H9 (cell line): ENCODE measurements around the gene LHX1. TPM values are rescaled to one million over a fixed set of nuclear protein-coding genes. Genes with fewer than 3 reads are reported as not detected.
A peak's percentile ranks its signal among the peaks of the same experiment; 100 is the strongest.

ENCODE experiments used
- DNase-seq: peaks from one replicate; pipeline ENCODE4 v3.0.0-alpha.2; 2017
- H2AFZ ChIP-seq: one replicate; pipeline ENCODE4 v1.6.1; 2013; ENCODE audit warnings: mild to moderate bottlenecking, low read length, control low read depth, moderate library complexity
- H2AK5ac ChIP-seq: 2 replicates; pipeline ENCODE4 v1.6.1; 2013; ENCODE audit warnings: low read length, control low read depth, mixed read lengths; ENCODE audit not compliant: insufficient read length
- H2BK120ac ChIP-seq: one replicate; pipeline ENCODE4 v1.6.1; 2013; ENCODE audit warnings: low read depth, mild to moderate bottlenecking, low read length, control low read depth, inconsistent platforms; ENCODE audit not compliant: poor library complexity, severe bottlenecking
- H2BK12ac ChIP-seq: 2 replicates; pipeline ENCODE4 v1.6.1; 2013; ENCODE audit warnings: low read length, control low read depth, mixed read lengths, low read depth; ENCODE audit not compliant: insufficient read length
- H2BK15ac ChIP-seq: 2 replicates; pipeline ENCODE4 v1.6.1; 2013; ENCODE audit warnings: low read depth, low read length, control low read depth
- H2BK20ac ChIP-seq: one replicate; pipeline ENCODE4 v1.6.1; 2013; ENCODE audit warnings: low read depth, mild to moderate bottlenecking, low read length, control low read depth, inconsistent platforms; ENCODE audit not compliant: poor library complexity, severe bottlenecking
- H2BK5ac ChIP-seq: 2 replicates; pipeline ENCODE4 v1.6.1; 2013; ENCODE audit warnings: low read length, control low read depth, mixed read lengths; ENCODE audit not compliant: insufficient read length
- H3K14ac ChIP-seq: 2 replicates; pipeline ENCODE4 v1.6.1; 2013; ENCODE audit warnings: low read length, control low read depth; ENCODE audit not compliant: insufficient read depth
- H3K18ac ChIP-seq: 2 replicates; pipeline ENCODE4 v1.6.1; 2013; ENCODE audit warnings: low read depth, mild to moderate bottlenecking, mixed read lengths, low read length, control low read depth; ENCODE audit not compliant: insufficient read length
- H3K23ac ChIP-seq: 2 replicates; pipeline ENCODE4 v1.6.1; 2013; ENCODE audit warnings: low read length, control low read depth, mixed read lengths, low read depth; ENCODE audit not compliant: insufficient read length
- H3K23me2 ChIP-seq: 2 replicates; pipeline ENCODE4 v1.6.1; 2013; ENCODE audit warnings: low read depth, mild to moderate bottlenecking, mixed read lengths, low read length, control low read depth; ENCODE audit not compliant: insufficient read length, poor library complexity, severe bottlenecking
- H3K27ac ChIP-seq: 2 replicates; pipeline ENCODE4 v1.5.1; 2013; ENCODE audit warnings: low read length, control low read depth, mixed read lengths, low read depth; ENCODE audit not compliant: insufficient read length
- H3K27me3 ChIP-seq: 2 replicates; pipeline ENCODE4 v1.6.1; 2013; ENCODE audit warnings: low read length, control low read depth, inconsistent platforms; ENCODE audit not compliant: insufficient read depth
- H3K4ac ChIP-seq: 2 replicates; pipeline ENCODE4 v1.6.1; 2013; ENCODE audit warnings: low read depth, mild to moderate bottlenecking, control low read depth, inconsistent platforms, low read length, moderate library complexity
- H3K4me1 ChIP-seq: 2 replicates; pipeline ENCODE4 v1.6.1; 2013; ENCODE audit warnings: low read length, control low read depth, inconsistent platforms; ENCODE audit not compliant: insufficient read depth
- H3K4me2 ChIP-seq: 2 replicates; pipeline ENCODE4 v1.6.1; 2013; ENCODE audit warnings: low read length, control low read depth, mixed read lengths; ENCODE audit not compliant: insufficient read length, insufficient read depth
- H3K56ac ChIP-seq: 2 replicates; pipeline ENCODE4 v1.6.1; 2013; ENCODE audit warnings: low read depth, mild to moderate bottlenecking, mixed read lengths, low read length, control low read depth; ENCODE audit not compliant: insufficient read length
- H3K79me1 ChIP-seq: 2 replicates; pipeline ENCODE4 v1.6.1; 2013; ENCODE audit warnings: low read depth, mild to moderate bottlenecking, moderate library complexity, low read length, control low read depth, inconsistent platforms; ENCODE audit not compliant: insufficient read depth, poor library complexity, severe bottlenecking
- H3K79me2 ChIP-seq: 2 replicates; pipeline ENCODE4 v1.6.1; 2013; ENCODE audit warnings: low read length, control low read depth, inconsistent platforms; ENCODE audit not compliant: insufficient read depth
- H3K9ac ChIP-seq: 2 replicates; pipeline ENCODE4 v1.6.1; 2013; ENCODE audit warnings: low read length, control low read depth, mixed read lengths; ENCODE audit not compliant: insufficient read length; ENCODE audit errors: extremely low read depth
- H3K9me3 ChIP-seq: one replicate; pipeline ENCODE4 v1.6.1; 2013; ENCODE audit warnings: low read depth, low read length, inconsistent platforms; ENCODE audit not compliant: control insufficient read depth
- H3T11ph ChIP-seq: one replicate; pipeline ENCODE4 v1.6.1; 2013; ENCODE audit warnings: mild to moderate bottlenecking, low read length, control low read depth, inconsistent platforms
- H4K20me1 ChIP-seq: one replicate; pipeline ENCODE4 v1.6.1; 2013; ENCODE audit not compliant: control insufficient read depth, insufficient read length, insufficient read depth
- H4K5ac ChIP-seq: 2 replicates; pipeline ENCODE4 v1.6.1; 2013; ENCODE audit warnings: low read depth, mild to moderate bottlenecking, mixed read lengths, low read length, control low read depth; ENCODE audit not compliant: insufficient read length
- H4K8ac ChIP-seq: replicated peaks from 2 replicates; pipeline ENCODE4 v1.6.1; 2013; ENCODE audit warnings: low read length, control low read depth, mixed read lengths, low read depth; ENCODE audit not compliant: insufficient read length
- H4K91ac ChIP-seq: 2 replicates; pipeline ENCODE4 v1.6.1; 2013; ENCODE audit warnings: low read depth, mild to moderate bottlenecking, moderate library complexity, mixed read lengths, low read length, control low read depth; ENCODE audit not compliant: insufficient read length
- H3K27ac Mint-ChIP-seq, 3 experiments: 2 replicates in 2 of 3; 3 replicates in 1 of 3; pipeline ENCODE4 v1.8.0; 2020 to 2021; ENCODE audit warnings: mixed read lengths in 3 of 3, mild to moderate bottlenecking in 1 of 3, moderate library complexity in 1 of 3
- H3K27me3 Mint-ChIP-seq: 2 replicates; pipeline ENCODE4 v1.8.0; 2021; ENCODE audit warnings: low read depth, mild to moderate bottlenecking, moderate library complexity, mixed read lengths
- H3K36me3 Mint-ChIP-seq, 3 experiments: 2 replicates in 2 of 3; 3 replicates in 1 of 3; pipeline ENCODE4 v1.8.0; 2020 to 2021; ENCODE audit warnings: low read depth in 3 of 3, mixed read lengths in 3 of 3; ENCODE audit not compliant: insufficient read depth in 1 of 3
- H3K4me1 Mint-ChIP-seq, 2 experiments: 2 replicates each; pipeline ENCODE4 v1.8.0; 2020; ENCODE audit warnings: mixed read lengths in 2 of 2
- H3K4me3 Mint-ChIP-seq, 2 experiments: 2 replicates in 1 of 2; 3 replicates in 1 of 2; pipeline ENCODE4 v1.8.0; 2020 to 2021; ENCODE audit warnings: mild to moderate bottlenecking in 2 of 2, mixed read lengths in 2 of 2, moderate library complexity in 1 of 2
- H3K9me3 Mint-ChIP-seq, 2 experiments: 2 replicates in 1 of 2; 3 replicates in 1 of 2; pipeline ENCODE4 v1.8.0; 2020; ENCODE audit warnings: mild to moderate bottlenecking in 2 of 2, mixed read lengths in 2 of 2, moderate library complexity in 1 of 2
- CTCF ChIP-seq: fragments of 200-600 bp; sonication (generic); conservative IDR thresholded peaks from 3 replicates; pipeline ENCODE4 v1.8.0; 2021; ENCODE audit warnings: antibody characterized with exemption, mild to moderate bottlenecking
- WGBS: extraction: QIAGEN DNeasy Blood & Tissue Kit; methylation state at CpG from one replicate; pipeline ENCODE4 v1.1.7; 2013; ENCODE audit warnings: missing lambda C conversion rate, low lambda C conversion rate, mixed read lengths; ENCODE audit not compliant: insufficient read length; ENCODE audit errors: extremely low coverage; 5-methylcytosine and 5-hydroxymethylcytosine counted together
- total RNA-seq: library from RNA; stranded (reverse); gene quantifications from 2 replicates; pipeline ENCODE4 v1.2.1, GENCODE V29; 2021

Gene LHX1
- total RNA-seq, 1 experiment from 2014 or later: 0.22 TPM

GRCh38 chr17:36945959-36946725 lies 8.9 kb downstream of the LHX1 start:
- Histone ChIP-seq H3T11ph (no peak overlapping the region), H3K14ac (no peak overlapping the region)
- TF ChIP-seq CTCF: no peak

More at GRCh38 chr17:36945959-36946725, 8.9 kb downstream of the LHX1 start:
- no peak overlapping the region for H3K4ac ChIP-seq
- no peak overlapping the region for H4K91ac ChIP-seq
- no CpG with 5 or more reads among the region's 30 CpGs for WGBS
- H2BK20ac ChIP-seq: no peak overlapping the region
- peaks cover 4% of the 10 kb centered on the region for H4K20me1 ChIP-seq
- H3K18ac ChIP-seq: no peak overlapping the region
- no peaks in the 10 kb centered on the region for H3K9me3 ChIP-seq
- Mint-ChIP-seq H3K27ac (no peak overlapping the region), H3K4me3 (peak overlapping the region in 1 of 2 experiments; percentile 64; a peak in 2 of 5 replicates), H3K4me1 (peaks cover 34 to 64% of the 10 kb centered on the region in 2 experiments), H3K27me3 (peaks cover 84% of the 10 kb centered on the region), H3K36me3 (peaks cover 3 to 20% (median 11%) of the 10 kb centered on the region in 3 experiments; a peak in 6 of 7 replicates), H3K9me3 (peaks cover 0 to 5% of the 10 kb centered on the region in 2 experiments; a peak in 1 of 5 replicates)
- DNase-seq: peak; percentile 65
- no peak overlapping the region for H2AFZ ChIP-seq
- H3K27ac ChIP-seq: no peak overlapping the region
- H3K56ac ChIP-seq: no peak overlapping the region
- H4K5ac ChIP-seq: no peak overlapping the region
- H2BK5ac ChIP-seq: no peak overlapping the region
- H2BK120ac ChIP-seq: no peak overlapping the region
- no peak overlapping the region for H3K23ac ChIP-seq
- H3K79me1 ChIP-seq: no peaks in the 10 kb centered on the region
- H2BK12ac ChIP-seq: no peak overlapping the region
- H3K23me2 ChIP-seq: peaks cover 11% of the 10 kb centered on the region
- H2BK15ac ChIP-seq: no peak overlapping the region
- H3K27me3 ChIP-seq: peaks cover 65% of the 10 kb centered on the region
- H4K8ac ChIP-seq: no peak overlapping the region
- peaks cover 2% of the 10 kb centered on the region; the same call in 1 of the 2 replicates for H3K79me2 ChIP-seq
- no peaks in the 10 kb centered on the region; the same call in 1 of the 2 replicates for H3K4me1 ChIP-seq
- H2AK5ac ChIP-seq: no peak overlapping the region
- H3K9ac ChIP-seq: no peak overlapping the region
- peak overlapping the region; percentile 19 for H3K4me2 ChIP-seq
